ENCODE measurements around the gene MYH9. TPM values are rescaled to one million over a fixed set of nuclear protein-coding genes. Genes with fewer than 3 reads are reported as not detected.

The MYH9 gene
- total RNA-seq, 2 experiments from 2014 or later = 901 to 925 TPM

DNA sequence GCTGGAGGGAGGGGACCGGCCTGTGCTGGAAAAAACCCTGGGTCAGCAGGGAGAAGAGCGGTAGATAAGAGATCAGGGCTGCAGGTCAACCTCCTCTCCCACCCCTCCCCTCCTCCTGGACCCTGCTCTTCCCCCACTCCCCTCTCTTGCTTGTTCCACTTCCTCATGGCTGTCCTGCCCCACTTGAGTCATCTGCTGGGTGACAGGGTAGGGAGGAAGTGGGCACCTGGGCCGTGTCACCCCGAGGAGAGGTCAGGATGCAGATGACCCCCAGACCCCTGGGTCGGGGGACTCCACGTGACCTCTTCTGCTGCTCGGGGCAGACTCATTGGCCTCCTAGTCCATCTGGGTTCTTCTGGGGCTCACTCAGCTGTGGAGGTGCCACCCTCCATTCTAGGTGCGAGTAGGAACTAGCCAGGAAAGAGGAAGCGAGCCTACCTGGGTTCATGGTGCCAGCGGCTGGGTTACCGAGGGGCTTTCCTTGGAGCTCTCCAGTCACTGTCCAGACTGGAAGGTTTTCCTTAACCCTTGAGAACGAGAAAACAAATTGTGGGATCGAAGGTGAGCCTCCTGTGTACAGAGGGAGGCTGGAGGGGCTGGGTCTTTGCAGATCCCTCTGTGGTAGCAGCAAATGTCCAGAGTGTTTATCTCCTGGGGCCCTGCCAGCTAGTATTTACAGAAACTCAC, 154.9 kb downstream of the MYH9 start:
- peaks cover 91% of the 10 kb centered on the region for H3K36me3 Mint-ChIP-seq (ENCODE audit: low read depth)
- CTCF ChIA-PET = no interaction called here
- no peak overlapping the region for H3K4me3 ChIP-seq (ENCODE audit: low read length)
- peaks cover 36% of the 10 kb centered on the region for H3K4me1 Mint-ChIP-seq (ENCODE audit: low read depth)
- TF ChIP-seq, protein P1, sequence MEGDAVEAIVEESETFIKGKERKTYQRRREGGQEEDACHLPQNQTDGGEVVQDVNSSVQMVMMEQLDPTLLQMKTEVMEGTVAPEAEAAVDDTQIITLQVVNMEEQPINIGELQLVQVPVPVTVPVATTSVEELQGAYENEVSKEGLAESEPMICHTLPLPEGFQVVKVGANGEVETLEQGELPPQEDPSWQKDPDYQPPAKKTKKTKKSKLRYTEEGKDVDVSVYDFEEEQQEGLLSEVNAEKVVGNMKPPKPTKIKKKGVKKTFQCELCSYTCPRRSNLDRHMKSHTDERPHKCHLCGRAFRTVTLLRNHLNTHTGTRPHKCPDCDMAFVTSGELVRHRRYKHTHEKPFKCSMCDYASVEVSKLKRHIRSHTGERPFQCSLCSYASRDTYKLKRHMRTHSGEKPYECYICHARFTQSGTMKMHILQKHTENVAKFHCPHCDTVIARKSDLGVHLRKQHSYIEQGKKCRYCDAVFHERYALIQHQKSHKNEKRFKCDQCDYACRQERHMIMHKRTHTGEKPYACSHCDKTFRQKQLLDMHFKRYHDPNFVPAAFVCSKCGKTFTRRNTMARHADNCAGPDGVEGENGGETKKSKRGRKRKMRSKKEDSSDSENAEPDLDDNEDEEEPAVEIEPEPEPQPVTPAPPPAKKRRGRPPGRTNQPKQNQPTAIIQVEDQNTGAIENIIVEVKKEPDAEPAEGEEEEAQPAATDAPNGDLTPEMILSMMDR (IDR thresholded peaks at IDR 0.05) = no peak
- H3K36me3 ChIP-seq (ENCODE audit: insufficient read depth, low read length) = peaks cover 80% of the 10 kb centered on the region
- POLR2A ChIA-PET = no interaction called here
- intact Hi-C loops (cut with DNase I, micrococcal nuclease) = no loop called here
- H3K27me3 Mint-ChIP-seq = no peaks in the 10 kb centered on the region
- H3K4me3 Mint-ChIP-seq = no peak overlapping the region
- peak in 1 of 14 experiments; percentile 14 for DNase-seq
- no peaks in the 10 kb centered on the region for H3K27me3 ChIP-seq (ENCODE audit: control insufficient read depth in 1 of 2, insufficient read depth in 2 of 2, low read length in 2 of 2)
- H3K9me3 Mint-ChIP-seq = no peaks in the 10 kb centered on the region
- H3K27ac ChIP-seq (ENCODE audit: low read depth in 1 of 2, low read length in 2 of 2) = no peak overlapping the region
- H3K4me1 ChIP-seq (ENCODE audit: insufficient read depth, low read length) = peaks cover 33% of the 10 kb centered on the region
- no peaks in the 10 kb centered on the region for H3K9me3 ChIP-seq (ENCODE audit: control insufficient read depth in 1 of 2, insufficient read depth in 1 of 2, low read length in 2 of 2)
- no peak for ATAC-seq (ENCODE audit: poor library complexity)
- H3K27ac Mint-ChIP-seq = no peak overlapping the region

Small RNA genes lying within 50 kb of the gene (microRNA-seq; reads per million reads assigned to microRNA genes)
- gene MIR6819 (ENCODE audit: borderline microRNAs expressed, borderline replicate concordance) = not detected

Other genes with a start within 250 kb of the MYH9 start
- 100 to 1,000 TPM; 111 to 116 TPM for gene APOL3, start 227.2 kb downstream of the MYH9 start, total RNA-seq
- not detected for gene APOL4, start 186.2 kb downstream of the MYH9 start, total RNA-seq
- 10 to 100 TPM; 17.8 to 21.8 TPM for gene APOL2, start 148.4 kb downstream of the MYH9 start, total RNA-seq
- 1 to 10 TPM; 6.4 to 7.3 TPM for gene APOL1, start 134.8 kb downstream of the MYH9 start, total RNA-seq
- 10 to 100 TPM; 26.4 to 26.5 TPM for gene TXN2, start 93.7 kb upstream of the MYH9 start, total RNA-seq
- gene FOXRED2, start 119.1 kb upstream of the MYH9 start, total RNA-seq = 1 to 10 TPM; 1.8 to 2.3 TPM
- gene EIF3D, start 141.2 kb upstream of the MYH9 start, total RNA-seq = 100 to 1,000 TPM; 285 to 286 TPM